Retinal pigment epithelial cell (primary cell): ENCODE measurements around the gene PCDH9.

Experiments
- DNase-seq: peaks from one replicate; pipeline ENCODE4 v3.0.0-alpha.2; 2010; ENCODE audit warnings: low read depth
- H3K4me3 ChIP-seq: 2 replicates; pipeline ENCODE4 v1.5.1; 2011; ENCODE audit warnings: mild to moderate bottlenecking, low read length, control low read depth, moderate library complexity
- TF ChIP-seq, protein P1 (sequence below): conservative IDR thresholded peaks from 2 replicates; pipeline ENCODE4 v1.5.1; 2011; ENCODE audit warnings: low read depth, low read length, control low read depth, inconsistent platforms

The PCDH9 gene

DNA sequence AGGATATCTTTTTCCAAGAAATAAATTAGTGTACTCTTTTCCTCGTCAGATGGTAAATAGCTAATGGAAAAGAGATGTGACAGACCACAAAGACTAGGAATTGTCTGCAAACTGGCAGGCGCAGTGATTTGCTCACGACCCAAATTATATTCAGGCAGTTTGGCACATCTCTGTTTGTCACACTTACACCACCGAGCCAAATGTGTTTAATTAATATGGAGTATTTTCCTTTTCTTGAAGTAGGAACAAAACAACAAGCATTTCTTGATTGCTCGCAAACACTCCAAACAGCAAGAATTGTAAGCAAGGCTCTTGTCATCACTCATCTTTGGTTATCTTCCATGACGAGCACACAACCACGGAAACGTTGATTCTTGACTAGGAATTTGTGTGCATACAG is 884.2 kb downstream of the PCDH9 start:
- TF ChIP-seq, protein P1, sequence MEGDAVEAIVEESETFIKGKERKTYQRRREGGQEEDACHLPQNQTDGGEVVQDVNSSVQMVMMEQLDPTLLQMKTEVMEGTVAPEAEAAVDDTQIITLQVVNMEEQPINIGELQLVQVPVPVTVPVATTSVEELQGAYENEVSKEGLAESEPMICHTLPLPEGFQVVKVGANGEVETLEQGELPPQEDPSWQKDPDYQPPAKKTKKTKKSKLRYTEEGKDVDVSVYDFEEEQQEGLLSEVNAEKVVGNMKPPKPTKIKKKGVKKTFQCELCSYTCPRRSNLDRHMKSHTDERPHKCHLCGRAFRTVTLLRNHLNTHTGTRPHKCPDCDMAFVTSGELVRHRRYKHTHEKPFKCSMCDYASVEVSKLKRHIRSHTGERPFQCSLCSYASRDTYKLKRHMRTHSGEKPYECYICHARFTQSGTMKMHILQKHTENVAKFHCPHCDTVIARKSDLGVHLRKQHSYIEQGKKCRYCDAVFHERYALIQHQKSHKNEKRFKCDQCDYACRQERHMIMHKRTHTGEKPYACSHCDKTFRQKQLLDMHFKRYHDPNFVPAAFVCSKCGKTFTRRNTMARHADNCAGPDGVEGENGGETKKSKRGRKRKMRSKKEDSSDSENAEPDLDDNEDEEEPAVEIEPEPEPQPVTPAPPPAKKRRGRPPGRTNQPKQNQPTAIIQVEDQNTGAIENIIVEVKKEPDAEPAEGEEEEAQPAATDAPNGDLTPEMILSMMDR = no peak
- DNase-seq = no peak
- no peak overlapping the region for H3K4me3 ChIP-seq

DNA sequence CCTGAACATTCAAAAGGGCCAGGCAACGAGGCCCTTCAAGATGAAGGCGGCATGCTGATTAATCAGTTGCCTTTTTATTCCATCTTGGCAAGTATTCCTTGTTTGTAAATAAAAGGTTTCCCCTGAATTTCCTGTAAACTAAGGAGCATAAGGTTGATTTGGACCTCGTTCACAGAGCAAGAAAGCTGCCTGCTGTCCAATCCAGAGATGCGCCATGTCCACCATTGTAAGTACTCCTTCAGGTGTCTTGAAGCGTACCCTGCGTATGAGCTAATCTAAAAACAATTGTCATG is 884.7 kb downstream of the PCDH9 start:
- no peak for DNase-seq
- no peak overlapping the region for H3K4me3 ChIP-seq
- TF ChIP-seq, protein P1 = no peak

DNA sequence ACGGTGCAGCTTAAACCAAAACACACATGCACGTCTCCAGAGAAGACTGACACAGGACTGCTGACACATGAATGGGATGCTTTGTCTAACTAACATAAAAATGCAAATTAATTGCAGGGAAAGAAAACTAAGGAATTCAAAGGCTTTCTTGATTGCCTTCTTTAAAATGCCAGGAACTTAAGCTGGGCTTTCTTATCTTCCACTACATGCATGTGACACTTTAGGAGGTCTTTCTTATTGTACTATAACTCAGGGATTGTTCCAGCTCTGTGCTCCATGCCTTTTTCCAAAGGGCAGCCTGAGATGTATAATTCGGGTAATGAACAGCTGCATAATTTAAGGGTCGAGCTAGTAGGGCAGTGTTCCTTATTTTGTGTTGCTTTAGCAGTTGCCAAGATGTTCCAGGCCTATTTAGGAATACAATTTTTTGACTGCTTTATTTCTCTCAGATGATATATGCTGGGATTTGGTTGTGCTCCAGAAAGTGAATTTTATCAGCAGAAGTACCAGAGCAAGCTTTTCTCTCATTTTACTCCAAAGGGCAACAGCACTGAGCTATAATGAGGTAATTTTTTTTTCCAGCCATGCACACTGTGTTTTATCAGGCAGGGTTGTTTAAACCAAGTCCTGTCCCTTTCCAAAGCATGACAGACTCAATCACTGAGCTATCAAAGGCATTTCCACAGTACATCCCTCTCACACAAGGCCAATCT is 885.2 kb downstream of the PCDH9 start:
- TF ChIP-seq, protein P1 = no peak
- H3K4me3 ChIP-seq = no peak overlapping the region

DNA sequence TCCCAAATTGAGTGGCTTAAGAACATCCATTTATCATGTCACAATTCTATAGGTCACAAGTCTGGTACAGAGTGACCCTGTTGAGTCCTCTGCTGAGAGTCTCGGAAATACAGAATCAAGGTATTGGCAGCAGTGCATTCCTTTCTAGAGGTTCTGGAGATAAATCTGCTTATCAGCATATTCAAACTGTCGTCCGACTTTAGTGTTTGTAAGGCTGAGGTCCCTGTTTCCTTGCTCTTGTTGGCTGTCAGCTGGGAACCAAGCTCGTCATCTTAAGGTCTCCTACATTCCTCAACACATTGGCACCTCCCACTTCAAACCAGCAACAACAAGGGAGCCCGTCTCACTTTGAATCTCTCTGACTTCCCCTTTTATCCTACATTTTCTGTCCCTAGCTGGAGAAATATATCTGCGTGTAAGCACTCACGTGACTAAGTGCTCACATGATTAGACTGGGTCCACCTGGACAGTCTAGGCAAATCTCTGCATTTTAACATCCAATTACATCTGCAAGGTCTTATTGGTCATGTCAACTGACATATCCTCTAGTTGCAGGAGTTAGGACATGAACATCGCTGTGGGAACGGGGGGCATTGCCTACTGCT is 886.8 kb downstream of the PCDH9 start:
- H3K4me3 ChIP-seq = no peak overlapping the region
- no peak for DNase-seq
- TF ChIP-seq, protein P1 = no peak

More for the DNA sequence above, 885.2 kb downstream of the PCDH9 start:
- no peak for DNase-seq

DNA sequence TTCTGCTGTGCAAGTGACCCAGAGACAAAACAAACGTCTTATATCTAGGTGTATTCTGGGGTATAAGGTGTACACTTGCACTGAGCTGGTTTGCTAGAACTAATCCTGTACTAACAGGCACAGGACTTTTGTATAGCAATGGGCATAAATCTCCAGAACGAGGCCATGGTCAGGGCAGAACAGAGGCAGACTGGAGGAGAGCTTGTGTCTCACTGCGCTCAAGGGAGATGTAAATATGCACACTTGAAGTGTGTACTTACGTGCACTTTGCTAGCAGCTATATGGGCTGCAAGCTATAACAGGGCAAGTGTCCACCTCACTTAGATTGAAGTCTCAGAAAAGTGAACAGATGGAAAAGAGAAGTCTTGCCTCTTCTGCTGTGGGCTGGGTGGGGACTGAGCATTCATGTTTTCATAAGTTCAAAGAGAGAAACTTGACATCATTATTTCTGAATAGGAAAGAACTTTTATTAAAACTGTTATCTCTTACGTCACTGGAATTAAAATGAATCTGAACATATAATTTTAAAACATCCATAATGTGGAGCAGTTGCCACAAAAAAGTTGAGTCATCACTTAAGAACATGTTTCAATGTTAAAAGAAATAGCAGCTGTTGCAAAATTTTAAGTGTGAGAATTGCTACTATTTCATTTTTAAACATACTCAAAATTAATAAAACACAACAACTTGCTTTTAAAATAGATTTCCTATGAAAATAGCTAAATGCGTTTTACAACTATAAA is 888.3 kb downstream of the PCDH9 start:
- TF ChIP-seq, protein P1 = no peak
- no peak overlapping the region for H3K4me3 ChIP-seq
- DNase-seq = no peak

DNA sequence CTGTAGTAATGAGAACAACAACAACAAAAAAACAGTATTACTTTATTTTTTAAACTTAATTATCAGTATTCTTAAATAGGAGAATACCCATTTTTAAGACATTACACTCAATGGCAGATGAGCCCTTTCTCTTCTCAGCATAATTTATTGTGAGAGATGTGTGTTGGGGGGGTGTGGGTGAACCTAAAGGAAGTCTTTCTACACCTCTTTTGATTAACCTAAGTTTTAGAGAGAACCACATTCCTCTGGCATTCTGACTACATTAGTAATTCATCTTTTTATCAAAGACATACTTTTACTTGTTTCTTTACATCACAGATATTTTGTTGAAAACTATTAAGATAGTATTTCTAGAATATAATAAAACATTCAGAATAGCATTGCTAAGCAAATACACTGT is 890.9 kb downstream of the PCDH9 start:
- no peak overlapping the region for H3K4me3 ChIP-seq

More for the DNA sequence above, 890.9 kb downstream of the PCDH9 start:
- DNase-seq = no peak
- TF ChIP-seq, protein P1 = no peak
